Lung (tissue), 12 donors: Measurements from ENCODE around the gene HIBADH. TPM values are rescaled to one million over a fixed set of nuclear protein-coding genes. Genes with fewer than 3 reads are reported as not detected.

ENCODE experiments used
- ATAC-seq: fragments of 200-7000 bp; cut with Tn5 transposase; one replicate; pipeline ENCODE4 v1.9.1; 2020; ENCODE audit warnings: moderate number of reproducible peaks; ENCODE audit not compliant: insufficient read depth, low FRiP score
- DNase-seq, 3 donors: peaks; one replicate each; pipeline ENCODE4 v3.0.0-alpha.2; 2013 to 2017
- H3K27ac ChIP-seq, 2 donors: one replicate each; pipeline ENCODE4 v1.5.1; 2013; ENCODE audit warnings: mild to moderate bottlenecking in 2 of 2, moderate library complexity in 2 of 2, control low read depth in 1 of 2, inconsistent platforms in 1 of 2, low read depth in 1 of 2, low read length in 1 of 2
- H3K27me3 ChIP-seq, 3 donors: one replicate each; pipeline ENCODE4 v1.5.1; 2013; ENCODE audit warnings: low read length in 2 of 3; ENCODE audit not compliant: control insufficient read depth in 3 of 3, insufficient read depth in 3 of 3
- H3K36me3 ChIP-seq, 4 donors: one replicate each; pipeline ENCODE4 v1.5.1; 2013; ENCODE audit warnings: low read length in 4 of 4, mild to moderate bottlenecking in 1 of 4, moderate library complexity in 1 of 4; ENCODE audit not compliant: control insufficient read depth in 4 of 4, insufficient read depth in 4 of 4
- H3K4me1 ChIP-seq, 5 donors: one replicate each; pipeline ENCODE4 v1.5.1; 2013; ENCODE audit warnings: low read length in 5 of 5, mild to moderate bottlenecking in 2 of 5, moderate library complexity in 1 of 5; ENCODE audit not compliant: control insufficient read depth in 5 of 5, insufficient read depth in 5 of 5
- H3K4me3 ChIP-seq: one replicate; pipeline ENCODE4 v1.5.1; 2013; ENCODE audit warnings: mild to moderate bottlenecking, control low read depth, moderate library complexity
- H3K9ac ChIP-seq, 2 donors: one replicate each; pipeline ENCODE4 v1.5.1; 2013; ENCODE audit warnings: low read length in 2 of 2, control low read depth in 1 of 2; ENCODE audit not compliant: insufficient read depth in 1 of 2
- H3K9me3 ChIP-seq, 4 donors: one replicate each; pipeline ENCODE4 v1.5.1; 2013; ENCODE audit warnings: low read length in 3 of 4, mild to moderate bottlenecking in 1 of 4, moderate library complexity in 1 of 4; ENCODE audit not compliant: control insufficient read depth in 4 of 4, insufficient read depth in 3 of 4
- WGBS, 2 donors: extraction: QIAGEN DNeasy Blood & Tissue Kit; methylation state at CpG; one replicate each; pipeline ENCODE4 v1.1.7; 2013; 5-methylcytosine and 5-hydroxymethylcytosine counted together
- polyA plus RNA-seq, 2 donors: library from polyadenylated mRNA; stranded (reverse); fragments of 200-250 nt; gene quantifications; one replicate each; pipeline ENCODE4 v1.2.1, GENCODE V29; 2013
- total RNA-seq, 2 donors: library from RNA; depleted of rRNA in 1 of 2; stranded (reverse); fragments of >200 nt in 1 of 2; gene quantifications; one replicate each; pipeline ENCODE4 v1.2.1, GENCODE V29; 2014 to 2021
- TF ChIP-seq, protein P1 (sequence below): IDR thresholded peaks from 2 replicates; pipeline ENCODE4 v1.5.1; 2012; ENCODE audit warnings: mild to moderate bottlenecking; ENCODE audit errors: control extremely low read depth, extremely low read depth
- donor health status: control.
- donor health status: control.
- donor health status: Bipolar disorder and iron deficiency.
- donor health status: healthy.
- donor health status: DM: yes; HTN: yes; CAD: no.

The HIBADH gene
- total and polyA plus RNA-seq, 4 donors: 13.7 to 39.2 (median 17.4) TPM

DNA sequence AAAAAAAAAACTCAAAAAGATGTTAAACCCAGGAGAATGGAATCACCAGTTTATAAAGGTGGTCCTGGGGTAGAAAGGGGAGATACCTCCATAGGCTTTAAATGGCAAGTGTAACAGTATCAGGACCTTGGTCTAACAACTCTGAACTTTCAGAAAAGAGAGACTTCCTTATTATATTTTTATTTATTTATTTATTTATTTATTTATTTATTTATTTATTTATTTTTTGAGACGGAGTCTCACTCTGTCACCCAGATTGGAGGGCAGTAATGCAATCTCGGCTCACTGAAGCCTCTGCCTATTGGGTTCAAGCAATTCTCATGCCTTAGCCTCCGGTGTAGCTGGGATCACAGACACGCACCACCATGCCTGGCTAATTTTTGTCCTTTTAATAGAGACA, 12.4 kb downstream of the HIBADH start:
- Histone ChIP-seq H3K27me3 (no peaks in the 10 kb centered on the region), H3K9me3 (no peaks in the 10 kb centered on the region), H3K27ac (no peak overlapping the region), H3K4me1 (no peaks in the 10 kb centered on the region), H3K36me3 (peaks cover 3 to 14% (median 8%) of the 10 kb centered on the region in 4 donors), H3K4me3 (no peak overlapping the region), H3K9ac (no peak overlapping the region)
- DNase-seq: no peak
- WGBS, 2 donors: 97 to 98% methylated on average over 4 of the region's 4 CpGs
- TF ChIP-seq, protein P1, sequence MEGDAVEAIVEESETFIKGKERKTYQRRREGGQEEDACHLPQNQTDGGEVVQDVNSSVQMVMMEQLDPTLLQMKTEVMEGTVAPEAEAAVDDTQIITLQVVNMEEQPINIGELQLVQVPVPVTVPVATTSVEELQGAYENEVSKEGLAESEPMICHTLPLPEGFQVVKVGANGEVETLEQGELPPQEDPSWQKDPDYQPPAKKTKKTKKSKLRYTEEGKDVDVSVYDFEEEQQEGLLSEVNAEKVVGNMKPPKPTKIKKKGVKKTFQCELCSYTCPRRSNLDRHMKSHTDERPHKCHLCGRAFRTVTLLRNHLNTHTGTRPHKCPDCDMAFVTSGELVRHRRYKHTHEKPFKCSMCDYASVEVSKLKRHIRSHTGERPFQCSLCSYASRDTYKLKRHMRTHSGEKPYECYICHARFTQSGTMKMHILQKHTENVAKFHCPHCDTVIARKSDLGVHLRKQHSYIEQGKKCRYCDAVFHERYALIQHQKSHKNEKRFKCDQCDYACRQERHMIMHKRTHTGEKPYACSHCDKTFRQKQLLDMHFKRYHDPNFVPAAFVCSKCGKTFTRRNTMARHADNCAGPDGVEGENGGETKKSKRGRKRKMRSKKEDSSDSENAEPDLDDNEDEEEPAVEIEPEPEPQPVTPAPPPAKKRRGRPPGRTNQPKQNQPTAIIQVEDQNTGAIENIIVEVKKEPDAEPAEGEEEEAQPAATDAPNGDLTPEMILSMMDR: no peak
- ATAC-seq: no peak

DNA sequence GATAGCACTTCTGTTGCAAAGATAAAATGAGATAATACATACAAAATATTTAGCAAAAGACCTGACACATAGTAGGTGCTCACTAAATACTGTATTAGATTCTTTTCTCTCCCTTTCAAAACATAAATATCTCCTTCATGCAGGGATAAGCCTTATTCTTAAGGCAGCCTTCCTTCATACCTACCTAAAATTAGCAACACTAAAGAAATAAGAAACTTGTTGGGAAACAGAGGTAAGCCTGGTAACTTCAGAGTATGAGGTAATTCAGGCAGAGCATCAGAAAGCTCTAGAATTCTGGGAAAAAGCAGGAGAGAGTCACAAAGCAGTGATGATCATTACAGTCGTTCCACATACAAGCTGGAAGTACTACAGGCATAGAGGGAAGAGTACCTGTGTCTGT, 15.2 kb downstream of the HIBADH start:
- H3K9ac ChIP-seq: no peak overlapping the region
- no peak for ATAC-seq
- WGBS, 2 donors: 96% methylated on average over 1 of the region's 1 CpG

DNA sequence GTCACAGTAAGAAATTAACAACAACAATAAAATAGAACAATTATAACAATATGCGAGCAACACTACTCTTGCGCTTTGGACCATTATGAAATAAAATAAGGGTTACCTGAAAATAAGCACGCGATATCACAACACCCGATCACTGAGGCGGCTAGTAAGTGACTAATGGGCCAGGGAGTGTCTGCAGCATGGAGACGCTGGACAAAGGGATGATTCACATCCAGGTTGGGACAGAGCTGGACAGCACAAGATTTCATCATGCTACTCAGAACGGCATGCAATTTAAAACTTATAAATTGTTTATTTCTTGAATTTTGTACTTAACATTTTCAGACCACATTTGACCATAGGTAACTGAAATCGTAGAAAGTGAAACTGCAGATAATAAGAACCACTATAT, 15.6 kb downstream of the HIBADH start:
- 93 to 97% methylated on average over 9 of the region's 9 CpGs for WGBS, 2 donors
- peaks cover 0 to 4% (median 0%) of the 10 kb centered on the region in 3 donors for H3K27me3 ChIP-seq
- no peak for ATAC-seq
- no peak for DNase-seq
- TF ChIP-seq, protein P1: no peak
- H3K4me1 ChIP-seq: peaks cover 0 to 4% (median 0%) of the 10 kb centered on the region in 5 donors
- H3K36me3 ChIP-seq: peaks cover 5 to 17% (median 6%) of the 10 kb centered on the region in 4 donors
- no peak overlapping the region for H3K9ac ChIP-seq
- H3K9me3 ChIP-seq: no peaks in the 10 kb centered on the region
- no peak overlapping the region for H3K27ac ChIP-seq
- H3K4me3 ChIP-seq: no peak overlapping the region

More for the DNA sequence above, 15.2 kb downstream of the HIBADH start:
- H3K27ac ChIP-seq: no peak overlapping the region
- no peaks in the 10 kb centered on the region for H3K4me1 ChIP-seq
- peaks cover 5 to 17% (median 8%) of the 10 kb centered on the region in 4 donors for H3K36me3 ChIP-seq
- peaks cover 0 to 4% (median 0%) of the 10 kb centered on the region in 3 donors for H3K27me3 ChIP-seq
- TF ChIP-seq, protein P1: no peak
- no peak for DNase-seq
- H3K4me3 ChIP-seq: no peak overlapping the region
- no peaks in the 10 kb centered on the region for H3K9me3 ChIP-seq

DNA sequence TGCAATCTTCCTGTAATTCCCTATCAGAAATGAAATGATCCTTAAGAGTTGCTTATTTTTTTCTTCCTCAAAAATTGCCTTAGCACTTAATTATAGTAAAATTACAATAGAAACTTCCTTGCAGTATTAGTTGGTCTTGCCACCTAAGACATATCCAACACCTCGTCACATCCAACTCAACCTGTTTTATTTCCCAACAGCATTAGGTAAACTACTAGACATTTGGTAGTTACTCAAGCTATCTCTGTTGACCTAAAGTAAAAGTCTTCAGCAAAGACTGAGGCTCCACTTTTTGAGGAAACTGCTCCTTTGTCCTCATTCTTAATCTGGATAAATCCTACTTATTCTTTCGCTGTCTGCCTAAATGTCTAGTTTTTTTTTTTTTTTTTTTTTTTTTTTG, 20.4 kb downstream of the HIBADH start:
- no peak for ATAC-seq
- Histone ChIP-seq H3K9ac (no peak overlapping the region), H3K27me3 (peaks cover 0 to 4% (median 0%) of the 10 kb centered on the region in 3 donors), H3K36me3 (peaks cover 0 to 5% (median 5%) of the 10 kb centered on the region in 4 donors), H3K4me3 (no peak overlapping the region), H3K27ac (no peak overlapping the region), H3K4me1 (peaks cover 0 to 22% (median 7%) of the 10 kb centered on the region in 5 donors), H3K9me3 (no peaks in the 10 kb centered on the region)
- 91 to 97% methylated on average over 2 of the region's 2 CpGs for WGBS, 2 donors
- DNase-seq: no peak
- TF ChIP-seq, protein P1: no peak
